Mononuclear cell (primary cell): Measurements from ENCODE around the gene STK17A. TPM values are rescaled to one million over a fixed set of nuclear protein-coding genes. Genes with fewer than 3 reads are reported as not detected.
"Not testable (repeated sequence)": the region's sequence is repeated elsewhere in the genome, so short reads cannot be mapped to it uniquely, and the experiment has no call there.

Source experiments
- H3K27me3 ChIP-seq: 2 replicates; pipeline ENCODE4 v1.6.0; 2011; ENCODE audit warnings: low read length, control low read depth; ENCODE audit not compliant: insufficient read depth
- H3K4me1 ChIP-seq: 2 replicates; pipeline ENCODE4 v1.5.1; 2011; ENCODE audit warnings: mild to moderate bottlenecking, low read length, control low read depth; ENCODE audit not compliant: insufficient read depth
- H3K4me3 ChIP-seq: 2 replicates; pipeline ENCODE4 v1.5.1; 2011; ENCODE audit warnings: mild to moderate bottlenecking, low read length, moderate library complexity
- H3K9me3 ChIP-seq: 2 replicates; pipeline ENCODE4 v1.5.1; 2011; ENCODE audit warnings: low read depth, mild to moderate bottlenecking, control low read depth, low read length
- total RNA-seq: library from RNA; depleted of rRNA; stranded (reverse); fragments of >200 nt; gene quantifications from one replicate; pipeline ENCODE4 v1.2.3, GENCODE V29; 2012

STK17A gene
- total RNA-seq, 1 donor, result 253 TPM

GRCh38 chr7:43557831-43558495, 24.9 kb upstream of the STK17A start:
- H3K4me1 ChIP-seq, result peaks cover 3% of the 10 kb centered on the region
- H3K27me3 ChIP-seq, result peaks cover 2% of the 10 kb centered on the region
- H3K9me3 ChIP-seq, result no peaks in the 10 kb centered on the region
- no peak overlapping the region for H3K4me3 ChIP-seq

GRCh38 chr7:43559171-43559945, 23.6 kb upstream of the STK17A start:
- Histone ChIP-seq H3K9me3 (no peaks in the 10 kb centered on the region), H3K4me1 (no peaks in the 10 kb centered on the region), H3K4me3 (no peak overlapping the region), H3K27me3 (peaks cover 9% of the 10 kb centered on the region)

- Histone ChIP-seq H3K4me3 (no peak overlapping the region), H3K9me3 (no peaks in the 10 kb centered on the region), H3K4me1 (no peaks in the 10 kb centered on the region), H3K27me3 (peaks cover 9% of the 10 kb centered on the region)
These were observed 23.0 kb upstream of the STK17A start for GRCh38 chr7:43559946-43560335.

GRCh38 chr7:43560742-43561330, 22.1 kb upstream of the STK17A start:
- no peaks in the 10 kb centered on the region for H3K4me1 ChIP-seq
- H3K9me3 ChIP-seq, result no peaks in the 10 kb centered on the region
- H3K27me3 ChIP-seq, result peaks cover 9% of the 10 kb centered on the region
- H3K4me3 ChIP-seq, result no peak overlapping the region

GRCh38 chr7:43562383-43562782, 20.5 kb upstream of the STK17A start:
- Histone ChIP-seq H3K9me3 (no peaks in the 10 kb centered on the region), H3K4me3 (no peak overlapping the region), H3K4me1 (no peaks in the 10 kb centered on the region), H3K27me3 (peaks cover 9% of the 10 kb centered on the region)

- H3K9me3 ChIP-seq, result no peaks in the 10 kb centered on the region
- no peak overlapping the region for H3K4me3 ChIP-seq
- H3K27me3 ChIP-seq, result peaks cover 9% of the 10 kb centered on the region
- H3K4me1 ChIP-seq, result no peaks in the 10 kb centered on the region
These were observed 17.1 kb upstream of the STK17A start for GRCh38 chr7:43565786-43566185.

GRCh38 chr7:43568529-43568928, 14.4 kb upstream of the STK17A start:
- Histone ChIP-seq H3K4me3 (no peak overlapping the region), H3K9me3 (no peaks in the 10 kb centered on the region), H3K27me3 (peaks cover 6% of the 10 kb centered on the region), H3K4me1 (peaks cover 18% of the 10 kb centered on the region)

- no peaks in the 10 kb centered on the region for H3K27me3 ChIP-seq
- peaks cover 18% of the 10 kb centered on the region for H3K4me1 ChIP-seq
- no peak overlapping the region for H3K4me3 ChIP-seq
- H3K9me3 ChIP-seq, result no peaks in the 10 kb centered on the region
These were observed 13.5 kb upstream of the STK17A start for GRCh38 chr7:43569424-43569823.

GRCh38 chr7:43570688-43571365, 12.1 kb upstream of the STK17A start:
- H3K4me3 ChIP-seq, result no peak overlapping the region

GRCh38 chr7:43572516-43573049, 10.3 kb upstream of the STK17A start:
- Histone ChIP-seq H3K4me3 (no peak overlapping the region), H3K9me3 (no peaks in the 10 kb centered on the region), H3K27me3 (no peaks in the 10 kb centered on the region), H3K4me1 (peaks cover 18% of the 10 kb centered on the region)

More at GRCh38 chr7:43570688-43571365, 12.1 kb upstream of the STK17A start:
- H3K4me1 ChIP-seq, result peaks cover 18% of the 10 kb centered on the region
- no peaks in the 10 kb centered on the region for H3K27me3 ChIP-seq
- H3K9me3 ChIP-seq, result no peaks in the 10 kb centered on the region

GRCh38 chr7:43573832-43574231, 9.1 kb upstream of the STK17A start:
- not testable (repeated sequence) for H3K4me3 ChIP-seq, H3K9me3 ChIP-seq, H3K27me3 ChIP-seq
- H3K4me1 ChIP-seq, result peaks cover 18% of the 10 kb centered on the region

- Histone ChIP-seq H3K27me3 (peaks cover 2% of the 10 kb centered on the region), H3K4me1 (peaks cover 18% of the 10 kb centered on the region), H3K4me3 (no peak overlapping the region), H3K9me3 (no peaks in the 10 kb centered on the region)
These were observed 7.4 kb upstream of the STK17A start for GRCh38 chr7:43575506-43575905.

GRCh38 chr7:43576241-43576640, 6.7 kb upstream of the STK17A start:
- Histone ChIP-seq H3K4me1 (peaks cover 18% of the 10 kb centered on the region), H3K9me3 (no peaks in the 10 kb centered on the region), H3K4me3 (no peak overlapping the region), H3K27me3 (peaks cover 9% of the 10 kb centered on the region)

- H3K9me3 ChIP-seq, result no peaks in the 10 kb centered on the region
- peaks cover 11% of the 10 kb centered on the region for H3K4me1 ChIP-seq
- no peak overlapping the region for H3K4me3 ChIP-seq
- peaks cover 12% of the 10 kb centered on the region for H3K27me3 ChIP-seq
These were observed 5.4 kb upstream of the STK17A start for GRCh38 chr7:43577485-43577951.
